K562 (cell line): ENCODE results near the gene MBD6. TPM values are rescaled to one million over a fixed set of nuclear protein-coding genes. Genes with fewer than 3 reads are reported as not detected.

Source experiments
- POLR2G ChIP-seq: fragments of 200-400 bp; formaldehyde crosslinking; IDR thresholded peaks from 2 replicates; pipeline ENCODE4 v1.6.1; 2017; ENCODE audit warnings: low read depth, mild to moderate bottlenecking, antibody characterized with exemption, low read length, moderate library complexity
- ZBTB11 ChIP-seq, 3 experiments: fragments of 200-800 bp in 1 of 3; fragments of 250-450 bp in 1 of 3; fragments of 450-650 bp in 1 of 3; sonication (Bioruptor Pico) in 1 of 3; sonication (Bioruptor generic) in 1 of 3; formaldehyde crosslinking in 1 of 3; IDR thresholded peaks; 2 replicates each; pipeline versions ENCODE4 v1.6.1 to v1.8.0; 2016 to 2022; ENCODE audit warnings: mild to moderate bottlenecking in 2 of 3, missing genetic modification characterization in 2 of 3, missing compliant biosample characterization in 1 of 3, moderate library complexity in 1 of 3
- ZEB2 ChIP-seq: fragments of 450-650 bp; IDR thresholded peaks from 2 replicates; pipeline ENCODE4 v1.6.1; 2016
- polyA plus RNA-seq, 8 experiments: library from polyadenylated mRNA; depleted of rRNA in 4 of 8; stranded (reverse) in 5 of 8; unstranded in 3 of 8; fragments of >200 nt; fragmentation: Nextera tagmentation in 2 of 8; fragmentation: Illumina TruSeq in 1 of 8; extraction: Ambion mirVana in 2 of 8; extraction: Trizol in 1 of 8; gene quantifications; 2 replicates each; pipeline versions ENCODE4 v1.2.1 to v1.2.3, GENCODE V29; 2011 to 2014; ENCODE audit warnings: inconsistent platforms in 1 of 8, missing spikeins in 1 of 8
- total RNA-seq, 7 experiments: library from RNA; depleted of rRNA in 6 of 7; stranded (reverse); fragments of >200 nt in 6 of 7; fragmentation: Illumina TruSeq in 2 of 7; extraction: Trizol in 2 of 7; gene quantifications; 2 replicates each; pipeline versions ENCODE4 v1.2.1 to v1.2.3, GENCODE V29; 2011 to 2021; ENCODE audit warnings: low replicate concordance in 1 of 7

Gene MBD6
- total and polyA plus RNA-seq, 9 of the 15 experiments (the other 6 are each of a cell fraction or from before 2014, with no cell fraction given), result 2.0 to 54.8 (median 3.8) TPM

GRCh38 chr12:57546438-57547287, 24.0 kb downstream of the MBD6 start, which contains the start of gene DCTN2 (continued):
- peak in 2 of 3 experiments; percentile 29 to 74; a peak in 3 of 6 replicates for TF ChIP-seq ZBTB11 (CRISPR knock-in tag; IDR thresholded peaks at IDR 0.05)
- TF ChIP-seq POLR2G, result peak; percentile 85
- TF ChIP-seq ZEB2, result 0 out of 2 replicates have a peak, but pooled peaks have one; percentile 6
